DOHH2 (cell line): Measurements from ENCODE around the gene SLC39A6.

ENCODE experiments used
- H3F3A ChIP-seq: fragments of 200-600 bp; sonication (generic), shearing (Covaris generic); 2 replicates; pipeline ENCODE4 v1.6.0; 2016; ENCODE audit warnings: antibody characterized with exemption, mild to moderate bottlenecking; ENCODE audit not compliant: control insufficient read depth, insufficient read depth
- H3K27ac ChIP-seq: fragments of 200-600 bp; sonication (generic); 2 replicates; pipeline ENCODE4 v1.5.1; 2014; ENCODE audit warnings: low read depth, mild to moderate bottlenecking, low read length, moderate library complexity
- H3K27me3 ChIP-seq: fragments of 200-600 bp; sonication (generic); 2 replicates; pipeline ENCODE4 v1.6.1; 2014; ENCODE audit warnings: mild to moderate bottlenecking, low read length, mixed read lengths; ENCODE audit not compliant: control insufficient read depth
- H3K36me3 ChIP-seq: fragments of 200-600 bp; sonication (generic); 2 replicates; pipeline ENCODE4 v1.6.1; 2014; ENCODE audit warnings: mild to moderate bottlenecking, low read length, moderate library complexity, mixed read lengths; ENCODE audit not compliant: control insufficient read depth
- H3K4me1 ChIP-seq: fragments of 200-600 bp; sonication (generic); 2 replicates; pipeline ENCODE4 v1.6.1; 2014; ENCODE audit warnings: mild to moderate bottlenecking, low read length, mixed read lengths; ENCODE audit not compliant: control insufficient read depth
- H3K4me2 ChIP-seq: fragments of 200-600 bp; sonication (generic); 2 replicates; pipeline ENCODE4 v1.6.0; 2014; ENCODE audit warnings: mild to moderate bottlenecking, low read length, moderate library complexity
- H3K4me3 ChIP-seq: fragments of 200-600 bp; sonication (generic); 2 replicates; pipeline ENCODE4 v1.5.1; 2014; ENCODE audit warnings: mild to moderate bottlenecking, low read length, mixed read lengths
- H3K79me2 ChIP-seq: fragments of 200-600 bp; sonication (generic); 2 replicates; pipeline ENCODE4 v1.6.1; 2014; ENCODE audit warnings: mild to moderate bottlenecking, low read length, mixed read lengths; ENCODE audit not compliant: control insufficient read depth
- H3K9me2 ChIP-seq: fragments of 200-600 bp; sonication (generic); replicated peaks from 2 replicates; pipeline ENCODE4 v1.6.1; 2014; ENCODE audit warnings: mild to moderate bottlenecking, low read length, mixed read lengths; ENCODE audit not compliant: control insufficient read depth
- H3K9me3 ChIP-seq: fragments of 200-600 bp; sonication (generic); 2 replicates; pipeline ENCODE4 v1.6.1; 2014; ENCODE audit warnings: antibody characterized with exemption, low read length, mixed read lengths; ENCODE audit not compliant: control insufficient read depth, insufficient read depth
- H4K20me1 ChIP-seq: fragments of 200-600 bp; sonication (generic); 2 replicates; pipeline ENCODE4 v1.6.0; 2014; ENCODE audit warnings: low read depth, mild to moderate bottlenecking, antibody characterized with exemption, low read length, moderate library complexity; ENCODE audit not compliant: control insufficient read depth, insufficient read depth
- CTCF ChIP-seq: fragments of 200-600 bp; sonication (generic); IDR thresholded peaks from one replicate; pipeline ENCODE4 v1.5.1; 2014; ENCODE audit warnings: antibody characterized with exemption, mild to moderate bottlenecking, low read depth, low read length; ENCODE audit not compliant: poor library complexity, severe bottlenecking
- EZH2phosphoT487 ChIP-seq: fragments of 200-600 bp; sonication (generic); IDR thresholded peaks from 2 replicates; pipeline ENCODE4 v1.6.1; 2017; ENCODE audit warnings: borderline replicate concordance, mild to moderate bottlenecking, antibody characterized with exemption, low read length, moderate library complexity, mixed read lengths

SLC39A6 gene

GRCh38 chr18:36158266-36158867 is 29.2 kb upstream of the SLC39A6 start:
- H3K4me2 ChIP-seq = no peak overlapping the region
- H3K4me3 ChIP-seq = no peak overlapping the region
- no peaks in the 10 kb centered on the region for H3K9me2 ChIP-seq

DNA sequence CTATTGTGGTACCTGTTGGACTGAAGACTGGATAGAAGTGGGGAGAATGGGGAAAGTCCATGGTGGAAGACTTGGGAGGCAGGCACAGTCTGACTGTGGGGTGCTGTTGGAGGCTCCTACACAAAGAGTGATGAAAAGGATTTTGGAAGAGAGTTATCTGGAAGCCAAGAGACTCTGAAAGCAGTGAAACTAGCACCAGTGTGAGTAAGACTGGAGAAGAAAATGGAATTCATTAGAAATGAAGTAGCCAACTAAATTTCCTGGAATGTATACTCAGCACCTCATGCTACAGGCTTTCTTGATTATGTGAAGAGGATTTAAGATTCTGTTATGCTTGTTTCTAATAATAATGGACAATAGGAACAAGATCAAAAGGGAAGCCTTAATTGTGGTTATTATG is 28.3 kb upstream of the SLC39A6 start:
- H3F3A ChIP-seq = no peaks in the 10 kb centered on the region
- H3K9me2 ChIP-seq = no peaks in the 10 kb centered on the region
- H3K79me2 ChIP-seq = no peaks in the 10 kb centered on the region
- TF ChIP-seq EZH2phosphoT487 = no peak
- no peak for TF ChIP-seq CTCF
- H3K27ac ChIP-seq = no peak overlapping the region
- no peak overlapping the region for H3K4me2 ChIP-seq
- H4K20me1 ChIP-seq = no peaks in the 10 kb centered on the region
- H3K9me3 ChIP-seq = no peaks in the 10 kb centered on the region
- H3K4me3 ChIP-seq = no peak overlapping the region
- no peaks in the 10 kb centered on the region for H3K27me3 ChIP-seq
- peaks cover 94% of the 10 kb centered on the region for H3K36me3 ChIP-seq
- H3K4me1 ChIP-seq = no peaks in the 10 kb centered on the region

More at GRCh38 chr18:36158266-36158867, 29.2 kb upstream of the SLC39A6 start:
- H3K27ac ChIP-seq = no peak overlapping the region
- no peaks in the 10 kb centered on the region for H3K79me2 ChIP-seq
- no peaks in the 10 kb centered on the region for H4K20me1 ChIP-seq
- H3F3A ChIP-seq = no peaks in the 10 kb centered on the region
- H3K36me3 ChIP-seq = peaks cover 92% of the 10 kb centered on the region
- no peaks in the 10 kb centered on the region for H3K27me3 ChIP-seq
- no peaks in the 10 kb centered on the region for H3K4me1 ChIP-seq
- no peaks in the 10 kb centered on the region for H3K9me3 ChIP-seq
- no peak for TF ChIP-seq CTCF
- TF ChIP-seq EZH2phosphoT487 = no peak

- H3K4me3 ChIP-seq = no peak overlapping the region
- H4K20me1 ChIP-seq = no peaks in the 10 kb centered on the region
- H3K36me3 ChIP-seq = peaks cover 94% of the 10 kb centered on the region
- no peaks in the 10 kb centered on the region for H3K79me2 ChIP-seq
- H3F3A ChIP-seq = no peaks in the 10 kb centered on the region
- H3K9me3 ChIP-seq = no peaks in the 10 kb centered on the region
- no peaks in the 10 kb centered on the region for H3K27me3 ChIP-seq
- no peaks in the 10 kb centered on the region for H3K9me2 ChIP-seq
- TF ChIP-seq CTCF (no peak), EZH2phosphoT487 (no peak)
- no peak overlapping the region for H3K4me2 ChIP-seq
- H3K4me1 ChIP-seq = peaks cover under 1% of the 10 kb centered on the region
- no peak overlapping the region for H3K27ac ChIP-seq
Measured at GRCh38 chr18:36155851-36156757, 27.0 kb upstream of the SLC39A6 start.
